K562 (cell line): ENCODE measurements around the gene PHF1. TPM values are rescaled to one million over a fixed set of nuclear protein-coding genes. Genes with fewer than 3 reads are reported as not detected.

Experiments used
- ATAC-seq: fragments of 200-7000 bp; cut with Tn5 transposase; 3 replicates; pipeline ENCODE4 v1.9.1; 2020; ENCODE audit warnings: moderate library complexity
- BruUV-seq: library from RNA; stranded (reverse); fragments of 400-500 nt; replicated peaks from 2 replicates; lab custom pipeline; 2021; lab: Mats Ljungman, UMichigan
- CTCF ChIA-PET: fragments of 300-600 bp; formaldehyde crosslinking; extraction: SDS; loops from one replicate; lab custom pipeline; 2021; ENCODE audit warnings: low intra/inter-chr PET ratio; lab: Yijun Ruan, JAX
- POLR2A ChIA-PET: fragments of 300-600, 350-650 bp; sonication (Branson Sonifier 250); formaldehyde crosslinking; extraction: SDS; loops from one replicate; lab custom pipeline; 2021; ENCODE audit warnings: antibody characterized with exemption, inconsistent platforms; lab: Yijun Ruan, JAX
- DNase-seq, 4 experiments: peaks; one replicate each; pipeline versions ENCODE4 v3.0.0 to v3.0.0-alpha.2; 2011 to 2018; ENCODE audit warnings: low spot score in 3 of 4, mixed read lengths in 3 of 4; ENCODE audit errors: extremely low read depth in 1 of 4
- FAIRE-seq: peaks from 2 replicates; lab custom pipeline; 2011; peaks lifted over from hg19 to GRCh38; lab: Jason Lieb, UNC
- H2AFZ ChIP-seq: 2 replicates; pipeline ENCODE4 v1.6.0; 2011; ENCODE audit warnings: low read depth, low read length, control low read depth, inconsistent platforms
- H3K27ac ChIP-seq: fragments of 200-600 bp; 3 replicates; pipeline ENCODE4 v1.8.0; 2011; ENCODE audit warnings: low read depth, mild to moderate bottlenecking, control low read depth, inconsistent platforms, low read length, moderate library complexity, mixed read lengths; ENCODE audit errors: extremely low read depth
- H3K27me3 ChIP-seq, 2 experiments: fragments of 300-600 bp in 1 of 2; 2 replicates in 1 of 2; 3 replicates in 1 of 2; pipeline versions ENCODE4 v1.6.0 to v1.8.0; 2011; ENCODE audit warnings: inconsistent platforms in 2 of 2, low read length in 2 of 2, mild to moderate bottlenecking in 1 of 2, mixed read lengths in 1 of 2, moderate library complexity in 1 of 2; ENCODE audit not compliant: control insufficient read depth in 2 of 2, insufficient read depth in 2 of 2
- H3K36me3 ChIP-seq: fragments of 300-600 bp; 3 replicates; pipeline ENCODE4 v1.8.0; 2011; ENCODE audit warnings: mild to moderate bottlenecking, low read length, inconsistent platforms; ENCODE audit not compliant: control insufficient read depth, insufficient read depth
- H3K4me1 ChIP-seq, 2 experiments: fragments of 200-600 bp in 1 of 2; replicated peaks in 1 of 2; 2 replicates in 1 of 2; 3 replicates in 1 of 2; pipeline versions ENCODE4 v1.5.1 to v1.8.0; 2011; ENCODE audit warnings: inconsistent platforms in 2 of 2, low read length in 2 of 2, mild to moderate bottlenecking in 1 of 2, mixed read lengths in 1 of 2, moderate library complexity in 1 of 2; ENCODE audit not compliant: control insufficient read depth in 2 of 2, insufficient read depth in 2 of 2
- H3K4me2 ChIP-seq: 2 replicates; pipeline ENCODE4 v1.6.1; 2011; ENCODE audit warnings: low read length, control low read depth, inconsistent platforms, mixed read lengths; ENCODE audit not compliant: insufficient read depth
- H3K4me3 ChIP-seq: fragments of 200-600 bp; sonication (generic), shearing (Covaris generic); 2 replicates; pipeline ENCODE4 v1.5.1; 2016; ENCODE audit warnings: control low read depth, inconsistent platforms
- H3K79me2 ChIP-seq: fragments of 200-600 bp; 3 replicates; pipeline ENCODE4 v1.8.0; 2011; ENCODE audit warnings: low read length, inconsistent platforms; ENCODE audit not compliant: control insufficient read depth, insufficient read depth
- H3K9ac ChIP-seq, 2 experiments: 2 replicates each; pipeline versions ENCODE4 v1.6.0 to v1.6.1; 2011; ENCODE audit warnings: low read depth in 2 of 2, low read length in 2 of 2, control low read depth in 1 of 2, inconsistent platforms in 1 of 2, mild to moderate bottlenecking in 1 of 2, mixed read lengths in 1 of 2; ENCODE audit not compliant: insufficient read depth in 1 of 2
- H3K9me1 ChIP-seq: one replicate; pipeline ENCODE4 v1.6.0; 2011; ENCODE audit warnings: inconsistent platforms, mild to moderate bottlenecking, low read length, moderate library complexity; ENCODE audit not compliant: control insufficient read depth, insufficient read depth
- H3K9me3 ChIP-seq: replicated peaks from 2 replicates; pipeline ENCODE4 v1.5.1; 2011; ENCODE audit warnings: low read depth, low read length, inconsistent platforms; ENCODE audit not compliant: control insufficient read depth, insufficient read depth
- H4K20me1 ChIP-seq: replicated peaks from 2 replicates; pipeline ENCODE4 v1.6.1; 2011; ENCODE audit warnings: low read length, inconsistent platforms, mixed read lengths; ENCODE audit not compliant: control insufficient read depth, insufficient read depth
- ATF1 ChIP-seq, 2 experiments: fragments of 450-650 bp in 1 of 2; IDR thresholded peaks; 2 replicates each; pipeline ENCODE4 v1.6.1; 2016; ENCODE audit warnings: missing compliant biosample characterization in 1 of 2, missing genetic modification characterization in 1 of 2
- C11orf30 ChIP-seq: fragments of 450-650 bp; IDR thresholded peaks from 2 replicates; pipeline ENCODE4 v1.6.1; 2016; ENCODE audit warnings: low read depth, mild to moderate bottlenecking
- CBX3 ChIP-seq, 2 experiments: IDR thresholded peaks; 1 replicate in 1 of 2; 2 replicates in 1 of 2; pipeline ENCODE4 v1.6.1; 2012; ENCODE audit warnings: inconsistent platforms in 2 of 2, low read length in 2 of 2, borderline replicate concordance in 1 of 2, control low read depth in 1 of 2
- CXXC5 ChIP-seq: fragments of 250-450 bp; sonication (Bioruptor Pico); IDR thresholded peaks from 2 replicates; pipeline ENCODE4 v1.8.0; 2022; ENCODE audit warnings: inconsistent platforms, mild to moderate bottlenecking, moderate library complexity
- DIDO1 ChIP-seq: fragments of 450-650 bp; IDR thresholded peaks from 2 replicates; pipeline ENCODE4 v1.6.1; 2016; ENCODE audit warnings: low read depth, missing biosample characterization, missing genetic modification characterization
- ELF2 ChIP-seq: fragments of 250-450 bp; sonication (Bioruptor Pico); IDR thresholded peaks from 2 replicates; pipeline ENCODE4 v1.5.0; 2021; ENCODE audit warnings: mild to moderate bottlenecking
- ETS2 ChIP-seq: IDR thresholded peaks from 2 replicates; pipeline ENCODE4 v1.6.1; 2016; ENCODE audit warnings: borderline replicate concordance, missing genetic modification characterization, mild to moderate bottlenecking, moderate library complexity, missing compliant biosample characterization; ENCODE audit not compliant: poor library complexity, severe bottlenecking
- GABPA ChIP-seq: fragments of 200-800 bp; sonication (Bioruptor generic); conservative IDR thresholded peaks from 2 replicates; pipeline ENCODE4 v1.6.1; 2016; ENCODE audit warnings: low read depth, missing genetic modification characterization, missing compliant biosample characterization
- MYBL2 ChIP-seq, 2 experiments: fragments of 450-650 bp in 1 of 2; sonication (generic) in 1 of 2; formaldehyde crosslinking in 1 of 2; IDR thresholded peaks; 2 replicates each; pipeline versions ENCODE4 v1.6.1 to v1.8.1; 2017 to 2022; ENCODE audit warnings: borderline replicate concordance in 1 of 2, inconsistent platforms in 1 of 2, low read depth in 1 of 2, mild to moderate bottlenecking in 1 of 2, missing genetic modification reagents in 1 of 2, moderate library complexity in 1 of 2
- SMAD2 ChIP-seq: fragments of 150-350 bp; IDR thresholded peaks from 2 replicates; pipeline ENCODE4 v1.6.1; 2014; ENCODE audit warnings: low read depth, mild to moderate bottlenecking, low read length
- TEAD4 ChIP-seq, 2 experiments: sonication (generic) in 1 of 2; formaldehyde crosslinking in 1 of 2; IDR thresholded peaks; 2 replicates each; pipeline versions ENCODE4 v1.6.1 to v1.8.0; 2012 to 2022; ENCODE audit warnings: borderline replicate concordance in 1 of 2, inconsistent platforms in 1 of 2, low read length in 1 of 2, mild to moderate bottlenecking in 1 of 2, missing genetic modification reagents in 1 of 2
- UBTF ChIP-seq, 2 experiments: IDR thresholded peaks; 2 replicates each; pipeline ENCODE4 v1.6.1; 2012; ENCODE audit warnings: improper control_type of control experiment in 2 of 2, low read depth in 2 of 2, low read length in 2 of 2, borderline replicate concordance in 1 of 2
- ZBTB1 ChIP-seq: sonication (generic); formaldehyde crosslinking; IDR thresholded peaks from 2 replicates; pipeline ENCODE4 v1.8.1; 2023; ENCODE audit warnings: missing genetic modification reagents, low read depth, mild to moderate bottlenecking, borderline replicate concordance
- ZBTB17 ChIP-seq: fragments of 450-650 bp; formaldehyde crosslinking; IDR thresholded peaks from 2 replicates; pipeline ENCODE4 v1.4.0; 2020; ENCODE audit warnings: mild to moderate bottlenecking
- ZBTB9 ChIP-seq: fragments of 450-650 bp; formaldehyde crosslinking; IDR thresholded peaks from 2 replicates; pipeline ENCODE4 v1.4.0; 2020; ENCODE audit warnings: mild to moderate bottlenecking, moderate library complexity
- ZNF12 ChIP-seq: sonication (generic); formaldehyde crosslinking; IDR thresholded peaks from 2 replicates; pipeline ENCODE4 v1.4.0; 2020; ENCODE audit warnings: mild to moderate bottlenecking, missing genetic modification reagents
- WGBS: fragments of 100-300 bp; shearing (Covaris generic); methylation state at CpG from one replicate; pipeline ENCODE4 v1.1.6; 2016; ENCODE audit warnings: low coverage, mixed read lengths; ENCODE audit not compliant: insufficient coverage; ENCODE audit errors: missing lambda C conversion rate; 5-methylcytosine and 5-hydroxymethylcytosine counted together
- in situ Hi-C: fragments of 300-500 bp; cut with MboI; formaldehyde crosslinking; loops from 4 replicates; pipeline ENCODE4 v1.15.0; 2018; ENCODE audit warnings: inconsistent platforms, mixed read lengths
- intact Hi-C: fragments of 100-400 bp; cut with micrococcal nuclease; formaldehyde crosslinking; loops from 2 replicates; pipeline ENCODE4 v1.14.2; 2022
- polyA plus RNA-seq, 8 experiments: library from polyadenylated mRNA; depleted of rRNA in 4 of 8; stranded (reverse) in 5 of 8; unstranded in 3 of 8; fragments of >200 nt; fragmentation: Nextera tagmentation in 2 of 8; fragmentation: Illumina TruSeq in 1 of 8; extraction: Ambion mirVana in 2 of 8; extraction: Trizol in 1 of 8; gene quantifications; 2 replicates each; pipeline versions ENCODE4 v1.2.1 to v1.2.3, GENCODE V29; 2011 to 2014; ENCODE audit warnings: inconsistent platforms in 1 of 8, missing spikeins in 1 of 8
- total RNA-seq, 7 experiments: library from RNA; depleted of rRNA in 6 of 7; stranded (reverse); fragments of >200 nt in 6 of 7; fragmentation: Illumina TruSeq in 2 of 7; extraction: Trizol in 2 of 7; gene quantifications; 2 replicates each; pipeline versions ENCODE4 v1.2.1 to v1.2.3, GENCODE V29; 2011 to 2021; ENCODE audit warnings: low replicate concordance in 1 of 7

The PHF1 gene
- total and polyA plus RNA-seq, 9 of the 15 experiments (the other 6 are each of a cell fraction or from before 2014, with no cell fraction given), result 3.7 to 64.2 (median 33.7) TPM

- Histone ChIP-seq H3K27me3 (no peaks in the 10 kb centered on the region), H4K20me1 (0 out of 2 replicates have a peak, but pooled peaks cover 3% of the 10 kb centered on the region), H3K9me1 (no peaks in the 10 kb centered on the region), H3K79me2 (peaks cover 48% of the 10 kb centered on the region), H3K9ac (peak within 1 kb of the TSS; percentile 92), H3K9me3 (no peaks in the 10 kb centered on the region), H2AFZ (peak within 1 kb of the TSS; percentile 96), H3K36me3 (peaks cover 31% of the 10 kb centered on the region; the same call in 2 of the 3 replicates), H3K4me3 (peak within 1 kb of the TSS; percentile 74), H3K4me2 (peak within 1 kb of the TSS; percentile 93), H3K27ac (peak within 1 kb of the TSS; percentile 89), H3K4me1 (peaks cover 19 to 22% of the 10 kb centered on the region in 2 experiments)
- peak; percentile 97 for ATAC-seq
- ChIA-PET POLR2A (interaction anchor here (0.5 to 1.5 kb wide), 13 partner anchors 9 to 549 kb away, joined by 3 to 5 read pairs (median 3); partner anchors contain the start of genes B3GALT4, RPS18 and VPS52), CTCF (interaction anchor here (0.7 to 2.1 kb wide), 4 partner anchors 11 to 111 kb away, joined by 3 to 12 read pairs (median 6); no protein-coding TSS in a partner anchor)
- BruUV-seq, result no TSS peak
- FAIRE-seq, result peak; percentile 98
- in situ Hi-C loops, result no loop called here
- DNase-seq, result peak; percentile 98 to 100 (median 98)
- under 1% methylated on average over 64 of the region's 67 CpGs for WGBS
- intact Hi-C loops, result loop anchor here (1.0 to 5.0 kb wide), 6 partner anchors 19 to 101 kb away; partner anchors contain the start of genes CUTA and RGL2
- TF ChIP-seq SMAD2, result no peak
- peak; percentile 62; the same call in 1 of the 2 replicates for TF ChIP-seq ZBTB1 (CRISPR knock-in tag)
- TF ChIP-seq DIDO1 (tag), result peak; percentile 11; the same call in 1 of the 2 replicates
- TF ChIP-seq C11orf30, result peak; percentile 64
- peak; percentile 100 for TF ChIP-seq MYBL2 (IDR thresholded peaks at IDR 0.05; ENCODE audit: low read depth)
- TF ChIP-seq MYBL2 (CRISPR knock-in tag; IDR thresholded peaks at IDR 0.05; ENCODE audit: borderline replicate concordance), result peak; percentile 99; the same call in 1 of the 2 replicates
- TF ChIP-seq TEAD4 (IDR thresholded peaks at IDR 0.05; ENCODE audit: low read length), result peak; percentile 61
- no peak for TF ChIP-seq TEAD4 (CRISPR knock-in tag; IDR thresholded peaks at IDR 0.05; ENCODE audit: borderline replicate concordance)
- TF ChIP-seq ETS2, result no peak
- peak; percentile 50 to 80; a peak in 2 of 4 replicates for TF ChIP-seq UBTF (IDR thresholded peaks at IDR 0.05; ENCODE audit: borderline replicate concordance in 1 of 2, low read depth in 2 of 2, low read length in 2 of 2)
- TF ChIP-seq ZNF12 (CRISPR knock-in tag), result no peak
- TF ChIP-seq CXXC5 (CRISPR knock-in tag), result peak; percentile 99
- 0 out of 2 replicates have a peak, but pooled peaks have one; percentile 45 for TF ChIP-seq ZBTB17 (CRISPR knock-in tag)
- TF ChIP-seq ZBTB9 (CRISPR knock-in tag), result 0 out of 2 replicates have a peak, but pooled peaks have one; percentile 47
- TF ChIP-seq ATF1 (CRISPR knock-in tag; IDR thresholded peaks at IDR 0.05), result peak; percentile 74; the same call in 1 of the 2 replicates
- peak; percentile 98 for TF ChIP-seq ATF1 (tag; IDR thresholded peaks at IDR 0.05)
- TF ChIP-seq ELF2, result 0 out of 2 replicates have a peak, but pooled peaks have one; percentile 76
- peak in 1 of 2 experiments; percentile 74; a peak in 2 of 3 replicates for TF ChIP-seq CBX3 (IDR thresholded peaks at IDR 0.05; ENCODE audit: borderline replicate concordance in 1 of 2, low read length in 2 of 2)
- peak; percentile 97 for TF ChIP-seq GABPA (tag)
Observed at GRCh38 chr6:33391278-33391921, 19.4 kb upstream of the PHF1 start, which contains the start of gene KIFC1. Gene KIFC1 (plus strand): TSS chr6:33391823. CDS start chr6:33391986, 163 bp downstream.
